Measurements from ENCODE around the gene MS4A5.

MS4A5 gene

GRCh38 chr11:60429272-60429671, at the start of gene MS4A5:
MS4A5 (plus strand) TSS chr11:60429572; CDS start chr11:60429675, 103 bp downstream.
- no peak for DNase-seq
- Histone ChIP-seq H3K36me3 (replicated peaks) (no peaks in the 10 kb centered on the region), H3K27me3 (replicated peaks) (no peaks in the 10 kb centered on the region), H3K27ac (no peak within 1 kb of the TSS), H3K4me3 (ENCODE audit: low read depth, low read length) (no peak within 1 kb of the TSS)
- TF ChIP-seq CTCF (IDR thresholded peaks at IDR 0.05; ENCODE audit: low read depth, low read length, missing control alignments), result no peak
- in situ Hi-C loops (cut with HindIII; ENCODE audit: low pct_ligation_motif_present, low sequenced_read_pairs), result no loop called here

GRCh38 chr11:60389279-60389910, 40.0 kb upstream of the MS4A5 start:
- no peak for DNase-seq
- no peaks in the 10 kb centered on the region for H3K36me3 ChIP-seq (replicated peaks)
- H3K4me3 ChIP-seq (ENCODE audit: low read depth, low read length), result no peak overlapping the region
- no peak for TF ChIP-seq CTCF (IDR thresholded peaks at IDR 0.05; ENCODE audit: low read depth, low read length, missing control alignments)
- H3K27ac ChIP-seq, result no peak overlapping the region
- in situ Hi-C loops (cut with HindIII; ENCODE audit: low pct_ligation_motif_present, low sequenced_read_pairs), result no loop called here
- no peaks in the 10 kb centered on the region for H3K27me3 ChIP-seq (replicated peaks)

GRCh38 chr11:60390419-60390818, 39.0 kb upstream of the MS4A5 start:
- Histone ChIP-seq H3K36me3 (replicated peaks) (no peaks in the 10 kb centered on the region), H3K4me3 (ENCODE audit: low read depth, low read length) (no peak overlapping the region), H3K27ac (no peak overlapping the region), H3K27me3 (replicated peaks) (no peaks in the 10 kb centered on the region)
- in situ Hi-C loops (cut with HindIII; ENCODE audit: low pct_ligation_motif_present, low sequenced_read_pairs), result no loop called here
- no peak for DNase-seq
- TF ChIP-seq CTCF (IDR thresholded peaks at IDR 0.05; ENCODE audit: low read depth, low read length, missing control alignments), result no peak

GRCh38 chr11:60392361-60392760, 37.0 kb upstream of the MS4A5 start:
- Histone ChIP-seq H3K4me3 (ENCODE audit: low read depth, low read length) (no peak overlapping the region), H3K27ac (no peak overlapping the region), H3K36me3 (replicated peaks) (no peaks in the 10 kb centered on the region), H3K27me3 (replicated peaks) (no peaks in the 10 kb centered on the region)
- in situ Hi-C loops (cut with HindIII; ENCODE audit: low pct_ligation_motif_present, low sequenced_read_pairs), result no loop called here
- DNase-seq, result no peak
- no peak for TF ChIP-seq CTCF (IDR thresholded peaks at IDR 0.05; ENCODE audit: low read depth, low read length, missing control alignments)

GRCh38 chr11:60393016-60393415, 36.4 kb upstream of the MS4A5 start:
- Histone ChIP-seq H3K4me3 (ENCODE audit: low read depth, low read length) (no peak overlapping the region), H3K36me3 (replicated peaks) (no peaks in the 10 kb centered on the region), H3K27ac (no peak overlapping the region), H3K27me3 (replicated peaks) (no peaks in the 10 kb centered on the region)
- in situ Hi-C loops (cut with HindIII; ENCODE audit: low pct_ligation_motif_present, low sequenced_read_pairs), result no loop called here
- TF ChIP-seq CTCF (IDR thresholded peaks at IDR 0.05; ENCODE audit: low read depth, low read length, missing control alignments), result no peak
- DNase-seq, result no peak

All from brain microvascular endothelial cell (primary cell).